Endodermal cell (in vitro differentiated cells): Measurements from ENCODE around the gene S100A3. TPM values are rescaled to one million over a fixed set of nuclear protein-coding genes. Genes with fewer than 3 reads are reported as not detected.

ENCODE experiments used
- DNase-seq: peaks from one replicate; pipeline ENCODE4 v3.0.0-alpha.2; 2017
- H3K27ac ChIP-seq: 2 replicates; pipeline ENCODE4 v1.5.1; 2013; ENCODE audit warnings: mild to moderate bottlenecking, low read depth, low read length, moderate library complexity
- H3K27me3 ChIP-seq: 2 replicates; pipeline ENCODE4 v1.6.1; 2013; ENCODE audit warnings: mild to moderate bottlenecking, low read length, moderate library complexity; ENCODE audit not compliant: insufficient read depth, control insufficient read depth, poor library complexity, severe bottlenecking
- H3K36me3 ChIP-seq: 2 replicates; pipeline ENCODE4 v1.7.0; 2013; ENCODE audit warnings: mild to moderate bottlenecking, low read length, moderate library complexity; ENCODE audit not compliant: control insufficient read depth, insufficient read depth
- H3K4me1 ChIP-seq: one replicate; pipeline ENCODE4 v1.7.0; 2013; ENCODE audit warnings: low read length; ENCODE audit not compliant: control insufficient read depth, insufficient read depth
- H3K4me3 ChIP-seq: 2 replicates; pipeline ENCODE4 v1.5.1; 2013; ENCODE audit warnings: mild to moderate bottlenecking, low read length, moderate library complexity
- H3K9ac ChIP-seq: 2 replicates; pipeline ENCODE4 v1.6.1; 2013; ENCODE audit warnings: mild to moderate bottlenecking, low read length, moderate library complexity; ENCODE audit not compliant: poor library complexity, severe bottlenecking; ENCODE audit errors: extremely low read depth
- H3K9me3 ChIP-seq: 2 replicates; pipeline ENCODE4 v1.6.1; 2013; ENCODE audit warnings: mild to moderate bottlenecking, low read length, moderate library complexity; ENCODE audit not compliant: control insufficient read depth
- H3K27ac Mint-ChIP-seq: 2 replicates; pipeline ENCODE4 v1.8.0; 2020; ENCODE audit warnings: mixed read lengths
- H3K27me3 Mint-ChIP-seq: 2 replicates; pipeline ENCODE4 v1.8.0; 2021; ENCODE audit warnings: mild to moderate bottlenecking, mixed read lengths; ENCODE audit not compliant: insufficient read depth
- H3K36me3 Mint-ChIP-seq: 2 replicates; pipeline ENCODE4 v1.8.0; 2020; ENCODE audit warnings: low read depth, mixed read lengths
- H3K4me1 Mint-ChIP-seq: 2 replicates; pipeline ENCODE4 v1.8.0; 2020; ENCODE audit warnings: mixed read lengths
- H3K4me3 Mint-ChIP-seq: 2 replicates; pipeline ENCODE4 v1.8.0; 2020; ENCODE audit warnings: mild to moderate bottlenecking, moderate library complexity, mixed read lengths
- H3K9me3 Mint-ChIP-seq: 2 replicates; pipeline ENCODE4 v1.8.0; 2020; ENCODE audit warnings: mild to moderate bottlenecking, mixed read lengths
- WGBS, 2 experiments: methylation state at CpG; one replicate each; pipeline versions ENCODE4 v1.1.5 to v1.1.7; 2013; ENCODE audit warnings: missing lambda C conversion rate in 2 of 2, mixed read lengths in 1 of 2; ENCODE audit not compliant: insufficient coverage in 1 of 2, insufficient read length in 1 of 2; 5-methylcytosine and 5-hydroxymethylcytosine counted together
- total RNA-seq, 2 donors: library from RNA; stranded (reverse); fragmentation: NEBNext Ultra II Directional in 1 of 2; extraction: Animal tissue kit (Norgen Biotek cat#: 25700) in 1 of 2; gene quantifications; 2 replicates in 1 of 2; 3 replicates in 1 of 2; pipeline ENCODE4 v1.2.1, GENCODE V29; 2021
- TF ChIP-seq, protein P1 (sequence below): fragments of 200-600 bp; sonication (generic); conservative IDR thresholded peaks from 2 replicates; pipeline ENCODE4 v1.5.0; 2021; ENCODE audit warnings: antibody characterized with exemption, mild to moderate bottlenecking

The S100A3 gene
- total RNA-seq, 2 donors from 2014 or later = not detected

DNA sequence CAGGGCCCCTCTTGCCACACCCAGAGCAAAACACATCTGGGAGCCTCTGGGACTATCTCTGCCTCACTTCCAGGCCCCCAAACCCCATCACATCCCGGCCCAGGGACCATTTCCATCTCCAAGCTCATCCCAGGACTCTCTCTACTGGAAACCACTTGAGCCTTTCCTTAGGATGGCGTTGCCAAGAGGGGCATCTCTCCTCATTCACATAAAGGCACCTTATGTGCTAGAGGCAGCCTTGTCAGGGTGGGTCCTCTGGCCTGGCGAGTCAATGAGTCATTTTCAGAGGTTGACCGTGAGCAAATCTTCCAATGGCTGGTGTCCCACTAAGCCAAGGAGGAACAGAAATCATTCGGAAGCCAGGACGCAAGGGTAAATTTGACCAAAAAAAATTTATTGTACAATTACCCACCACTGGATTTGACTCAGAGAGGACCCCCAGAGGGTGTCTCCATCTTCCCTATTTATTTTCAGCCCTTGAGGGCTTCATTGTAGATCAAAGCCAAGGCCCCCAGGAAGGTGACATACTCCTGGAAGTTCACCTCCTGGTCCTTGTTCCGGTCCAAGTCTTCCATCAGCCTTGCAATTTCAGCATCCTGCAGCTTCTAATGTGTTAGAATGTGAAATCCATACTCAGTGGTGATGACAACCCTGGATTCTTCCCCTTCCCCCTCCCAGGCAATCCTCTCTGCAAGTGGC, 14.7 kb downstream of the S100A3 start:
- Histone ChIP-seq H3K4me1 (peaks cover 6% of the 10 kb centered on the region), H3K27ac (no peak overlapping the region), H3K9ac (no peak overlapping the region), H3K36me3 (no peaks in the 10 kb centered on the region), H3K4me3 (no peak overlapping the region), H3K9me3 (no peaks in the 10 kb centered on the region), H3K27me3 (peaks cover 9% of the 10 kb centered on the region)
- Mint-ChIP-seq H3K4me3 (no peak overlapping the region), H3K27me3 (peaks cover 26% of the 10 kb centered on the region), H3K4me1 (peaks cover 27% of the 10 kb centered on the region), H3K36me3 (no peaks in the 10 kb centered on the region), H3K27ac (no peak overlapping the region), H3K9me3 (no peaks in the 10 kb centered on the region)
- 93 to 94% methylated on average over 4 to 7 of the region's 7 CpGs for WGBS, 2 experiments
- DNase-seq = no peak
- TF ChIP-seq, protein P1, sequence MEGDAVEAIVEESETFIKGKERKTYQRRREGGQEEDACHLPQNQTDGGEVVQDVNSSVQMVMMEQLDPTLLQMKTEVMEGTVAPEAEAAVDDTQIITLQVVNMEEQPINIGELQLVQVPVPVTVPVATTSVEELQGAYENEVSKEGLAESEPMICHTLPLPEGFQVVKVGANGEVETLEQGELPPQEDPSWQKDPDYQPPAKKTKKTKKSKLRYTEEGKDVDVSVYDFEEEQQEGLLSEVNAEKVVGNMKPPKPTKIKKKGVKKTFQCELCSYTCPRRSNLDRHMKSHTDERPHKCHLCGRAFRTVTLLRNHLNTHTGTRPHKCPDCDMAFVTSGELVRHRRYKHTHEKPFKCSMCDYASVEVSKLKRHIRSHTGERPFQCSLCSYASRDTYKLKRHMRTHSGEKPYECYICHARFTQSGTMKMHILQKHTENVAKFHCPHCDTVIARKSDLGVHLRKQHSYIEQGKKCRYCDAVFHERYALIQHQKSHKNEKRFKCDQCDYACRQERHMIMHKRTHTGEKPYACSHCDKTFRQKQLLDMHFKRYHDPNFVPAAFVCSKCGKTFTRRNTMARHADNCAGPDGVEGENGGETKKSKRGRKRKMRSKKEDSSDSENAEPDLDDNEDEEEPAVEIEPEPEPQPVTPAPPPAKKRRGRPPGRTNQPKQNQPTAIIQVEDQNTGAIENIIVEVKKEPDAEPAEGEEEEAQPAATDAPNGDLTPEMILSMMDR = no peak

DNA sequence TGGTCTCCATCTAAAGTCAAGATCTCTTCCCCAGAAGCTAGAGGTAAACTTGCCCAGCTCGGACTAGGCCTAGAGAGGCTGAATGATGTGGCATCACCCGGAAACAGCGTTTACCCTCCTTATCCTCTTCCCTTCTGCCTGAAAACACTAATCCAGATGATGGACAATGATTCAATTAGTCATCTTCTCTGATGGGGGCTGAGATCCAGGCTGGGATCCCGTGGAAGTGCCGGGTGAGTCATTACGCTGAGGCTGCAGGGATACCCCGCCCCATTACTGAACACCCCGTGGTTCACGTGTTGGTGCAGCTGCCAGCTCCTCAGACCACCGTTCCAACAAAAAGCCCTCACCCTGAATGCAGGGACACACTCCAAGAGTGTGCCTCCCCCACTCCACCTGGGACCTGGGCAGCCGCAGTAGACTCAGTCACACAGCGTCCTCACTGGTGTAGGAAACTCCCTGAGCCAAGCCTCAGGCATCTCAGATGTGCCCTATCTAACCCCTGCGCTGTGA, 15.3 kb downstream of the S100A3 start:
- no peak overlapping the region for H3K9ac ChIP-seq
- WGBS, 2 experiments = 89 to 90% methylated on average over 8 to 13 of the region's 13 CpGs

DNA sequence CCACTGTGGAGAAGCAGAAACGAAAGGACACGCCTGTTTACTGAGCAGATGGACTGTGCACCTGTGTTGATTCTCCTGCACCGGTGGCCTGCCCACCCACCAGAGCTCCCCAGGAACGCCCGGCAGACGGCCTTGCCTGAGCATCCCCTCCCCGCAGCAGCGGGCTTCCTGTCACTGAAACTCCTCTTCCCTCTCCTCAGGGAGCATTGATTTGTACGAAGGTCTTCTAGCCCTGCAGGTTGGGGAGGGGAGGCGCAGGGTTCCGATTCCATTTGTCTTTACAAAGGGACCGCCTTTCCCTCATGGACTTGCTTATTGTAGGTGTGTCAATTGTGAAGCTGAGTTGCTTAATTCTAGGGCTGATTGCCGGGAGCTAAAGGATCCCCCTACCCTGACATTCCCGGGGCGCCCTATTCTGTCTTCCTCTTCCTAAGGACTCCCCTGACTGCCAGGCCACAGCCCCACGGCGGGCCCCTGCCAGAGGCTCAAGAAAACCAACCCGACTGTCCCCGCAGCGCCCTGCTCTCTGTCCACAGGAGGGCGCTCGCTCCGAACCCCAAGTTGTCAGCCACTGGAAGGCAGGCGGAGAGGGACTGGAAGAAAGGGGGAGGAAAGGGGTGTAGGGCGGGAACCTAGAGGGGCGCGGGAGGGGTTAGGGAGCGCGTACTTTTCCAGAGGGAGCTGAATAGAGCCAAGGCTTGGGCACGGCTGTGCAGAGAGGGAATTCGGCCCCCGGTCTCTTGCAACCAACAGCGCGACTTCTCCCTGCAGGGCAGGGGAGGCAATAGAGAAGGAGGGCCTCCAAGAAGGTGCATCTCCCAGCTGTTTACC, 16.1 kb downstream of the S100A3 start:
- TF ChIP-seq, protein P1 = peak; percentile 97
- peaks cover 30% of the 10 kb centered on the region for H3K27me3 Mint-ChIP-seq
- WGBS, 2 experiments = 20 to 26% methylated on average over 12 to 34 of the region's 34 CpGs
- Histone ChIP-seq H3K9ac (no peak overlapping the region), H3K9me3 (no peaks in the 10 kb centered on the region), H3K36me3 (no peaks in the 10 kb centered on the region), H3K27ac (no peak overlapping the region), H3K4me3 (no peak overlapping the region), H3K4me1 (peaks cover 6% of the 10 kb centered on the region), H3K27me3 (peaks cover 9% of the 10 kb centered on the region)
- peak; percentile 97 for DNase-seq
- no peaks in the 10 kb centered on the region for H3K9me3 Mint-ChIP-seq
- peaks cover 22% of the 10 kb centered on the region for H3K4me1 Mint-ChIP-seq
- H3K27ac Mint-ChIP-seq = no peak overlapping the region
- H3K36me3 Mint-ChIP-seq = no peaks in the 10 kb centered on the region
- peak overlapping the region; percentile 49 for H3K4me3 Mint-ChIP-seq

More for the DNA sequence above, 15.3 kb downstream of the S100A3 start:
- Histone ChIP-seq H3K9me3 (no peaks in the 10 kb centered on the region), H3K4me1 (peaks cover 6% of the 10 kb centered on the region), H3K4me3 (no peak overlapping the region), H3K36me3 (no peaks in the 10 kb centered on the region), H3K27me3 (peaks cover 9% of the 10 kb centered on the region), H3K27ac (no peak overlapping the region)
- H3K27ac Mint-ChIP-seq = no peak overlapping the region
- no peaks in the 10 kb centered on the region for H3K9me3 Mint-ChIP-seq
- peaks cover 31% of the 10 kb centered on the region for H3K27me3 Mint-ChIP-seq
- peaks cover 27% of the 10 kb centered on the region for H3K4me1 Mint-ChIP-seq
- TF ChIP-seq, protein P1 = no peak
- no peaks in the 10 kb centered on the region for H3K36me3 Mint-ChIP-seq
- H3K4me3 Mint-ChIP-seq = no peak overlapping the region
- DNase-seq = peak; percentile 56
